Measurements from ENCODE around the gene SH3BP5. TPM values are rescaled to one million over a fixed set of nuclear protein-coding genes. Genes with fewer than 3 reads are reported as not detected.

SH3BP5 gene
- total and polyA plus RNA-seq, 2 experiments from 2014 or later: 15.9 to 16.3 TPM

DNA sequence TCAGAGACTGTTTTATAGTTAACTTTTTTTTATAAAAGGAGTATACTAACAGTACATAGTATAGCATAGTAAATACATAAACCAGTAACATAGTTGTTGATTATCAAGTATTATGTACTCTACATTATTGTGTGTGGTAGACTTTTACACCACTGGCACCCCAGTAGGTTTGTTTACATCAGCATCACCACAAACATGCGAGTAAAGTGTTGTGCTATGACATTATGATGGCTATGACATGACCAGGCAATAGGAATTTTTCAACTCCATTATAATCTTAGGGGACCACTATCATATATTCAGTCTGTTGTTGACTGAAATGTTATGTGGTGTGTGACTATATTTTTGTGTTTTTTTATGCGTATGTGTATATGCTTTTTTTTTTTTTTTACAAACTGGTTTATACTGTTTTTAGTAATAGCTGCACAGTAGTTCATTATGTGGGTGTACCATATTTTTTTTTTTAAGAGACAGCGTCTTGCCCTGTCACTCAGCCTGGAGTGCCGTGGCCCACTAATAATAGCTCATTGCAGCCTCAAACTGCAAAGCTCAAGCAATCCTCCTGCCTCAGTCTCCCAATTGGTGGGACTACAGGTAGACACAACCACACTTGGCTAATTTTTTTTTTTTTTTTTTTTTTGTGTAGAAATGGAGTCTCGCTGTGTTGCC lies 124.4 kb downstream of the SH3BP5 start:
- H3K4me1 ChIP-seq (ENCODE audit: insufficient read depth): peaks cover 8% of the 10 kb centered on the region
- no peak for DNase-seq (ENCODE audit: low spot score)
- H3K4me2 ChIP-seq: peak overlapping the region; percentile 87
- H4K20me1 ChIP-seq (ENCODE audit: insufficient read depth, poor library complexity, severe bottlenecking): peaks cover 49% of the 10 kb centered on the region
- 88% methylated on average over 5 of the region's 5 CpGs for WGBS (ENCODE audit: low lambda C conversion rate, missing lambda C conversion rate)
- H3K27ac ChIP-seq: peak overlapping the region; percentile 99
- H3K27me3 ChIP-seq: no peaks in the 10 kb centered on the region
- no peaks in the 10 kb centered on the region for H3K36me3 ChIP-seq (replicated peaks; ENCODE audit: insufficient read depth, low read depth)
- no peaks in the 10 kb centered on the region for H3K9me2 ChIP-seq (replicated peaks; ENCODE audit: insufficient read depth)
- no peaks in the 10 kb centered on the region for H3K9me3 ChIP-seq (ENCODE audit: low read depth)
- peaks cover 66% of the 10 kb centered on the region for H3K79me2 ChIP-seq
- H3K4me3 ChIP-seq: peak overlapping the region; percentile 91
- no peak for TF ChIP-seq EZH2phosphoT487 (IDR thresholded peaks at IDR 0.05; ENCODE audit: low read depth, severe bottlenecking, unreplicated experiment)
- no peak for TF ChIP-seq EZH2 (IDR thresholded peaks at IDR 0.05; ENCODE audit: borderline replicate concordance)
- no peak for TF ChIP-seq CTCF (IDR thresholded peaks at IDR 0.05; ENCODE audit: poor library complexity)
- H2AFZ ChIP-seq: no peak overlapping the region

DNA sequence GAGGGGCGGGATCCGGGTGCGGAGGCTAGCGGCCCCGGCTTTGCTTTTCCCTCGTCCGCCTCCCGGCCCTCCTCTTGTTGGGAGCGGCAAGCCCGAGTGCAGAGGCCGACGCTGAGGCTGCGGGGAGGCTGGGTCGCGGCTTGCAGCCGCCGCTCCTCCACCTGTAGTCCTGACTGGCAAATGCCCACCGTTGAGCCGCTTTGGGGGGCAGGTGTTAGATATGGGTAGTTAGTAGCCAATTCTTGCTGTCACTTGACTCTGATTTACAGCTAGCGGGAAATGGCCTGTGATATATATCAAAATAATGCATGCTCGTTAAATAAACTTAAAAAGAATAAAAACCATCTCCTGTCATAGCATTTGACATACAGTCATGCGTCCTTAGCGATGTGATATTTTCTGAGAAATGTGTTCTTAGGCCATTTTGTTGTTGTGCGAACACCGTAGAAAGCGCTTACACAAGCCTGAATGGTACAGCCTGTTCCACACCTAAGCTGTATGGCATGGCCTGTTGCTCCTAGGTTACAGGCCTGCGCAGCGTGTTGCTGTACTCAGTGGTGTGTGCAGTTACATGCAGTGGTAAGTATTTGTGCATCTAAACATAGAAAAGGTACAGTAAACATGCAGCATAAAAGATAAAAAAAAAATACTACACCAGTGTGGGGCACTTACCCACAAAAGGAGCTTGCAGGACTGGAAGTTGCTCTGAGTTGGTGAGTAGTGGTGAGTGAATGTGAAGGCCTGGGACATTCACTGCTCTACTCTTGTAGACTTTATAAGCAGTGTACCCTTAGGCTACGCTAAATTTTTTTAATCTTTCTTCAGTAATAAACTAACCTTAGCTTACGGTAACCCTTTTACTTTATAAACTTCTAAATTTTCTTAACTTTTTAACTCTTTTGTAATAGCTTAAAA lies 125.5 kb downstream of the SH3BP5 start:
- H3K4me1 ChIP-seq (ENCODE audit: insufficient read depth): peaks cover 8% of the 10 kb centered on the region
- DNase-seq (ENCODE audit: low spot score): peak; percentile 59
- H3K4me2 ChIP-seq: peak overlapping the region; percentile 87
- H3K4me3 ChIP-seq: peak overlapping the region; percentile 91
- no peaks in the 10 kb centered on the region for H3K27me3 ChIP-seq
- no peak for TF ChIP-seq CTCF (IDR thresholded peaks at IDR 0.05; ENCODE audit: poor library complexity)
- TF ChIP-seq EZH2 (IDR thresholded peaks at IDR 0.05; ENCODE audit: borderline replicate concordance): no peak
- TF ChIP-seq EZH2phosphoT487 (IDR thresholded peaks at IDR 0.05; ENCODE audit: low read depth, severe bottlenecking, unreplicated experiment): no peak
- no peaks in the 10 kb centered on the region for H3K36me3 ChIP-seq (replicated peaks; ENCODE audit: insufficient read depth, low read depth)
- H3K9me2 ChIP-seq (replicated peaks; ENCODE audit: insufficient read depth): no peaks in the 10 kb centered on the region
- no peaks in the 10 kb centered on the region for H3K9me3 ChIP-seq (ENCODE audit: low read depth)
- WGBS (ENCODE audit: low lambda C conversion rate, missing lambda C conversion rate): 8% methylated on average over 24 of the region's 30 CpGs
- peak overlapping the region; percentile 92 for H2AFZ ChIP-seq
- H3K79me2 ChIP-seq: peaks cover 56% of the 10 kb centered on the region
- peaks cover 49% of the 10 kb centered on the region for H4K20me1 ChIP-seq (ENCODE audit: insufficient read depth, poor library complexity, severe bottlenecking)
- H3K27ac ChIP-seq: peak overlapping the region; percentile 99

DNA sequence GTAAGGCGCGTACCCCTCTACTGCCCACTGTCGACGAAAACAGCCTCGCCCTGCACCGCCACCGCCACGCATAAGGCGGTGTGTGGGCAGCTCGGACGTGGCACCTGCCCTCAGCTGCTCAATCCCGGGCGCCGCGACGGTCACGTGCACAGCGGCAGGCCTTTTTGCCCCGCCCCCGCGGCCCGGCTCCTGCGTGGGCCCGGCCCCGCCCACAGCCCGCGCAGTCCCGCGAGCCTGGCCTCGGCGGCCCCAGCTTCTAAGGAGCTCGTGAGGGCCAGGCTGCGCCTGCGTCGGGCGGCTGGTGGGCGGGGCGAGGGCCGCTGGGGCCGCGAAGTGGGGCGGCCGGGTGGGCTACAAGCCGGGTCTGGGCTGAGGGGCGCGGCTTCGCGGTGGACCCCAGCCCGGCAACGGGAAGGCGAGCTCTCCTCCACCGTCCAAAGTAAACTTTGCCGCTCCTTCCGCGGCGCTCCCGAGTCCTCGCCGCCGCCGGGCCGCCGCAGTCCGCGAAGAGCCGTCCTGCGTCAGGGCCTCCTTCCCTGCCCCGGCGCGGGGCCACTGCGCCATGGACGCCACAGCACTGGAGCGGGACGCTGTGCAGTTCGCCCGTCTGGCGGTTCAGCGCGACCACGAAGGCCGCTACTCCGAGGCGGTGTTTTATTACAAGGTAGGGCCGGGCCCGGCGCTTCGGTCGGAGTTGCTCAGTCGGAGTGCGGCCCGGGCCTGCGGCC lies 126.3 kb downstream of the SH3BP5 start, which contains the start of gene CAPN7:
TSS of gene CAPN7 (plus strand) at position 313 of the 728 bp plus-strand sequence. CDS start at position 563, 250 bp downstream.
- Histone ChIP-seq H3K9me3 (ENCODE audit: low read depth) (no peaks in the 10 kb centered on the region), H3K79me2 (peaks cover 49% of the 10 kb centered on the region), H3K4me3 (peak within 1 kb of the TSS; percentile 91), H3K27ac (peak within 1 kb of the TSS; percentile 99), H3K9me2 (replicated peaks; ENCODE audit: insufficient read depth) (no peaks in the 10 kb centered on the region), H3K4me2 (peak within 1 kb of the TSS; percentile 87), H3K4me1 (ENCODE audit: insufficient read depth) (peaks cover 8% of the 10 kb centered on the region), H3K27me3 (no peaks in the 10 kb centered on the region), H3K36me3 (replicated peaks; ENCODE audit: insufficient read depth, low read depth) (no peaks in the 10 kb centered on the region), H2AFZ (peak within 1 kb of the TSS; percentile 92), H4K20me1 (ENCODE audit: insufficient read depth, poor library complexity, severe bottlenecking) (peaks cover 43% of the 10 kb centered on the region)
- no peak for TF ChIP-seq EZH2phosphoT487 (IDR thresholded peaks at IDR 0.05; ENCODE audit: low read depth, severe bottlenecking, unreplicated experiment)
- peak; percentile 49 for TF ChIP-seq CTCF (IDR thresholded peaks at IDR 0.05; ENCODE audit: poor library complexity)
- WGBS (ENCODE audit: low lambda C conversion rate, missing lambda C conversion rate): under 1% methylated on average over 62 of the region's 92 CpGs
- DNase-seq (ENCODE audit: low spot score): peak; percentile 99

All from hepatocyte (in vitro differentiated cells).